Endometrium (tissue), 2 donors: ENCODE results near the gene MCF2L2.

Experiments
- FAIRE-seq: peaks from 2 replicates; lab custom pipeline; 2012; peaks lifted over from hg19 to GRCh38; lab: Jason Lieb, UNC
- donor health status: control.
- donor health status: control.

The MCF2L2 gene

DNA sequence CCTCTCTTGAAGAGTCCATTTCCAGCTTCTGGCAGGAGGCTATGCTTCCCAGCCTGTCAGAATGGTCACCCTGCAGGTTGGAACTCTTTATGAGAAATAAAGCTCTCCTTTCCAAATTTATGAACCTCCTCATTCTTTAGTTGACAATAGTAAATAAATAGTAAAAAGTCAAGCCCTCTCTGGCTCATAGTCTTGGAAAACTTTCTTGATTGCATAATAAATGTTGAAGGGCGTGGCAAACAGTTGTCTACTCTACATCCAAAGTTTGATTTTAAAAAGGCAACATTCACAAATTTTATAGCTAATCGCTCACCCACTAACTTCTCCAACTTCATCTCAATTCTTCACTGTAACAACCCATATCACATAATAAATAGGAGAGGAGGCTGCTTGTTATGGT lies 58.8 kb downstream of the MCF2L2 start:
- no peak for FAIRE-seq

DNA sequence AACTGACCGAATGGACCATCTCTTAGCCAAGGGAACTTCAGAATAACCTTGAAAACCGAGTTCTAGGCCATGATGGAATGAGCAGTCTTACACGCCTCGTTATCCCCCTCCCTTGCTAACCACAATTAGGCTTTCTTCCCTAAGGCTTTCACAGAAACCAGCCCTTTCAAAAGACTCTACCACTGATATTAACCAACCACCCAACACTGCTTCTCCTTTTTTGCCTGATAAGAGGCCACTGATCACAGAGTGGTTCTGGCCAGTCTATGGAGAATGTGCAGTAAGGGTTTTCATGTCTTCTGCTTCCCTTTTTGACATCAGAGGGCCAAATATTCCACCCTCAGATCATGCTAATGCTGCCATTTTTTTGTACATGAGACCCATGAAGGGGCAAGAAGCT lies 59.3 kb downstream of the MCF2L2 start:
- FAIRE-seq: no peak

DNA sequence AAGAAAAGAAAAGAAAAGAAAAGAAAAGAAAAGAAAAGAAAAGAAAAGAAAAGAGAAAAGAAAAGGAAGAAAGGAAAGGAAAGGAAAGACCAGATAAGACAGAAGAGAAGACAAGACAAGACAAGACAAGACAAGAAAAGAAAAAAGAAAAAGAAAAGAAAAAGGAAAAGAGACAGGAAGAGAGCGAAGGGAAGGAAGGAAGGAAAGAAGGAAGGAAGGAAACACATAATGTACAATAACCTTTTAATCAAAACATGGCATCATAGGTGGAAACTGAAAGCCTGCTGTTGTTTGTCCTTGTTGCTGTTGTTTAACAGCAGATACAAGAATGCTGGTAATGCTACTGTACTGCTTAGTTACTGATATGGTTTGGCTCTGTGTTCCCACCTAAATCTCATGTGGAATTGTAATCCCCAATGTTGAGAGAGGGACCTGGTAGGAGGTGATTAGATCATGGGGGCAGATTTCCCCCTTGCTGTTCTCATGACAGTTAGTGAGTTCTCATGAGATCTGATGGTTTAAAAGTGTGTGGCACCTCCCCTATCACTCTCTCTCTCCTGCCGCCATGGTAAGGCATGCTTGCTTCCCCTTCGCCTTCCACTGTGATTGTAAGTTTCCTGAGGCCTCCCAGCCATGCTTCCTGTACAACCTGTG lies 67.3 kb downstream of the MCF2L2 start:
- no peak for FAIRE-seq

DNA sequence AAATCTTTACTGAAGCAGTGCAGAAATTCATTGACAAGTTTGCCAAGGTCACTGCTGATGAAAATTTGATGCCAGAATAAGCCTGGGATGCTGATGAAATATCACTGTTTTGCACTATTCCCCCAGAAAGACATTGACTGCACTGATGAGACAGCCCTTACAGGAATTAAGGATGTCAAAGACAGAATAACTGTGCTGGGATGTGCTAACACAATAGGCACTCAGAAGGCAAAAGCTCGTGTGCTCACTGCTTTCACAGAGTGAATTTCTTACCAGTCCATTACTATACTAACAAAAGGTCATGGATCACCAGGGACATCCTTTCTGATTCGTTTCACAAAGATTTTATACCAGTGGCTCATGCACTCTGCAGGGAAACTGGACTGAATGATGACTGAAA lies 69.4 kb downstream of the MCF2L2 start:
- no peak for FAIRE-seq

DNA sequence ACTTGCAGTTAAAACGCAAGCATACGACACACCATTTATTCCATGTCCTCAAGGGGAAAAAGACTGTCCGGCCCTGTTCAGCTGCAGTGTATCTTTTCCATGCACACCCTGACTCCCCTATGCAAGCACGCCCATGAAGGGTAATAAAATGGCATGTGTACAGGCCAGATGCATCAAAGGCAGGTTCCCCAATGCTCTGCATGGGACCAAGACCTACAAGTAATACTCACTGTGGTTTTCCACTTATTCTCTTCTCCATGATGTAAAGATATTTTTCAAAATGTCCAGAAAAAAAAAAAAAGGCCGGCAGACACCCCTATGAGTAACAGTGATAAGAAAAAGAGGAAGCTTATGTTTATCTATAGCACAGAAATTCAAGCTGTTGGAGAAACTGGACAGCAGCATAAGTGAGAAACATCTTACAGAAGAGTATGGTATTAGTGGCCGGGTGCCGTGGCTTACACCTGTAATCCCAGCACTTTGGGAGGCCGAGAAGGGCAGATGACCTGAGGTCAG lies 70.8 kb downstream of the MCF2L2 start:
- no peak for FAIRE-seq

DNA sequence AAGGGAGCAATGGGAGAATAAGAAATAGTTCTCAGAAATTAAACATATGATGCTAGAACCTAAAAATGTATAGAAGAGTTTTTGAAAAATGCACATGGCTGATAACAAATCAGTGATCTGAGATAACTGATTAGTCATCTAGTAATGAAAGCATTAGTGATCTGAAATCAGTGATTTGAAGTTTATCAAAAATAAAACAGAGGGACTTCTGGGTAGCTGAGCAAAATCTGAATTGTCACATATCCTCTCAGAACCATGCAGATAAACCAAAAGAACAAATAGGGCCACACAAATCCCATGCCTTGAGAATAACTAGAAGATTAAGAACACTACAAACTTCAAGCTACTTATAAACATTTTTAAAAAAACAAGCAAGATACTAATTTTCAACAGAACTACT lies 71.5 kb downstream of the MCF2L2 start:
- FAIRE-seq: no peak

DNA sequence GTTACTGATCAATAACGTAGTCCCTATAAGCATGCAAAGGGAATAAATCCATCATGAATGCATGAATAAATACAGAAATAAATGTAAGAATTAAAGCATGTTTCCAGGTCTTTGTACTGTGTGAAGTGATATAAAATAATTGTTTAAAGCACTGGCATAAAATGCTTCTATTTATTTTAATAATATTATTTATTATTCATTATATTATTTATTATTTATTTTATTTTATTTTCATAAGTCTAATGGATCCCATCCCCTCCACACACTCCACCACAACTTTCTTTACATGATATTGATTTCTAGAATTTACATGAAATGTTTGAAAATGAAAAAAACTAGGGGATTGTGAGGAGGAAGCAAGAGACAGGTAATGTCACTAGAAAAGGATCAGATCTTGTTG lies 73.5 kb downstream of the MCF2L2 start:
- FAIRE-seq: no peak

DNA sequence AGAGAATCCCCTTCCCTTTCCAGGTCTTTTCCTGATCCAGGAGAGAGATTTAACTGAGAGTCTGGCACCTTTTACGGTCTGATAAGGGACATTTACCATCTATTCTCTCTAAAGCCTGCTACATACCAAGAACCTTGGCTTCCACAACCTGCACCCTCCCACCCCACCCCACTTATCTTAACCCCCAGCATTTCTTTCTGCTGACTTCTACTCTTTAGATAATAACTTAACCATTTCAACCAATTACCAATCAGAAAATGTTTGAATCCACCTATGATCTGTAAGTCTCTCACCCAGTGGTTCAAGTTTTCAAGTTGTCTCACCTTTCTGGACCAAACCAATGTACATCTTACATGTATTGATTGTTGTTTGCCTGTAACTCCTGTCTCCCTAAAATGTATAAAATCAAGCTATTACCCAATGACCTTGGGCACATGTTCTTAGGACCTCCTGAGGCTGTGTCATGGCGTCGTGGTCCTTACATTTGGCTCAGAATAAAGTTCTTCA lies 74.0 kb downstream of the MCF2L2 start:
- FAIRE-seq: no peak

DNA sequence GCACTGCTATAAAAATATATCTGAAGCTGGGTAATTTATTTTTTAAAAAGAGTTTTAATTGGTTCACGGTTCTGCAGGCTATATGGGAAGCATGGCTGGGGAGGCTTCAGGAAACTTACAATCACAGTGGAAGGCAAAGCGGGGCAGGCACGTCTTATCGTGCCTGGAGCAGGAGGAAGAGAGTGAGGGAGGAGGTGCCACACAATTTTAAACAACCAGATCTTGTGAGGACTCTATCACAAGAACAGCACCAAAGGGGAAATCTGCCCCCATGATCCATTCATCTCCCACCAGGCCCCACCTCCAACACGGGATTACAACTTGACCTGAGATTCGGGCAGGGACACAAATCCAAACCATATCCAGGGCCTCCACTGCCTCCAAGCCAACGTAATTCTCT lies 75.0 kb downstream of the MCF2L2 start:
- no peak for FAIRE-seq

DNA sequence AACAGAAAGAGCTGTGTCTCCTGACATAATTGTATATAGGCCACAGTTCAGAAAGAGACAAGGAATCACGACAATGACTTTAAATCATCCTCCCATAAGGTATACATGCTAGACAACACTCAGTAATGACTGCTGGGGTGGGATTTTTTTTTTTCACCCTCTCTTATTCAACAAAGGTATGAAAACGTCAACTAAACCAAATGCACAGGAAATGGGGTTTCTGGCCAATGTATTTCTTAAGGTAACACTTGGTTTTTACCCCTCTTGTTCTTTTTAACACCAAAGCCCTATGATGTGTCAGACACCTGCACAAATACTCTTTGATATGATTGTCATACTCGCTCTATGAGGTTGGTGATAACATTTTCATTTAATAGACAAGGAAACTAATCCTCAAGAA lies 78.3 kb downstream of the MCF2L2 start:
- no peak for FAIRE-seq

DNA sequence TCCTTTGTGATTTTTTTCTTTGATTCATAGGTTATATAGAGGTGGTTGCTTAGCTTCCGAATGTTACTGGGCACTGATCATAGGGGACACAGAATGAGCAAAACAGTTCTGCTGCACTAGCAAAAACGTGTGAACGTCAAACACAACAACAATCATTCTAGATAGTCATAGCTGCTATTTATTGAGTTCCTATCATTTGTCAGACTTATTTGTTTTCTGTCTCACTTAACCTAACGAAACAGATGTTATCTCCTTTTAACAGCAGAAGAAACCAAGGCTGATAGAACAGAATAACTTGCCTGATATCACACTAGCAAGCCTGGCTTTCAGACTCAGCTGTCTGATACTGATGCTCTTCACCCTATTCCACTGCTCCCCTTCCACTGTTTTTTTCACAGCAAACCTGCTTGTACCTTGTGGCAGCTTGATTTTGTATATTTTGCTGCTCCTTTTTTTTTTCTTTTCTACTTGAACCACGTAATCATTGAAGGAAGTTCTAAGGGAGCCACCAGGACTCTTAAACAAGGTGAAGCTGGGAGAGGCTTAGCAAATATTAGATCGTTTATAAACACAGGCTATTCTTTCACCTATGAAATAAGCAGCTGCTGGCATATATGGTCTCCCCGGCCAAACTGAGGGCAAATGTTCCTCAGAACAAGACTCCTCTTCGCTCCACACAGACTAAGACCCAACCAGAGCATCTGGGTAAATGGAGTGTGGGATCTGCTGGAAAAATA lies 78.8 kb downstream of the MCF2L2 start:
- FAIRE-seq: no peak

DNA sequence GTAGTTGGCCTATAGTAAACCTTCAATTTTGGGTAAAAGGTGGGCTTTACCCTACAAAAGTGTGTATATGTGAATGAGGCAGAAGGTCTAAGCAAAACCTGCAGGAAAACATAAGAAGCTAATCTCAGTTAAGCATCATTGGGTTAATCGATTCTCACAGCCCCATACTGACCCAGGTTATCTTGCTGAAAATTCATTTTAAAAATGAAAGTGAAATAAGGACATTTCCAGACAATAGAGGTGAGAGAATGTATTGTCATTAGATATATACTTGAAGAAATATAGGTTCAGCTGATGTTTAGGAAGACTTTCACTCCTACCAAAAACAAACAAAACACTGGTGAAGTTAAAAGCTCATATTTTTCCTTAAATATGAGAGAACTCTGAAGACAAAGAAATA lies 85.6 kb downstream of the MCF2L2 start:
- FAIRE-seq: no peak

DNA sequence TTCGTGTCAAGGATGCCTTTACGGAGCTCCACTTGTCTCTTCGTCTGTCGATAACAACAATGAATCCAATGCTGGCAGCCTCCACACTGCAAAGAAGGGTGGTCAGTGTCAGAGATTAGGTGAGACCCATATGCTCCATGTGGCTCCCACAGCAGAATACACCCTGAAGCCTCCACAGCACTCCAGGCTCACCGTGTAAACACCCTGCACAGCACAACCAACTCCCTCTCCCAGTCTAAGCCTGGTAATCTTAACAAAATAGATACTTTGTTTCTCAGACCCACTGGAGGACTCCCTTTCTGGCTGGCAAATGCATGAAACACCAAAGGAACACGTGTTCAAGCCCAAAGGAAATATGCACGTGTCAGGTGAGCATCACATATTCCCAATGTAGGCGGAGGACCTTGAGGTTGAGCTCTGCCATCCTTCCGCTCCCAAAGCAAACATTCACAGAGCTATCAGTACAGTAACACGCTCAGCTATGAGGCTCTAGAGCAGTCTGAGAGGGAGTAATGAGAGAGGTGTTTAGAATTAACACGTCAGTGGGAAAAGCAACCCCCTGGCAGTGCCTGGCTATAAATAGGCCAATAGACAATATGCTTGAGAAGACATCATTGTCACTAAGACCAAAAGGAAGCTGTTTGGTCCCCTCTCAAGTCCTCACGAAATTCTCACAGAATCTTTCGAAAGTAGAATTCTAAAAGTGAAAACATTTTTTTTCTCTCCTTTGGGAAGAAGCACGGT lies 86.7 kb downstream of the MCF2L2 start:
- no peak for FAIRE-seq

DNA sequence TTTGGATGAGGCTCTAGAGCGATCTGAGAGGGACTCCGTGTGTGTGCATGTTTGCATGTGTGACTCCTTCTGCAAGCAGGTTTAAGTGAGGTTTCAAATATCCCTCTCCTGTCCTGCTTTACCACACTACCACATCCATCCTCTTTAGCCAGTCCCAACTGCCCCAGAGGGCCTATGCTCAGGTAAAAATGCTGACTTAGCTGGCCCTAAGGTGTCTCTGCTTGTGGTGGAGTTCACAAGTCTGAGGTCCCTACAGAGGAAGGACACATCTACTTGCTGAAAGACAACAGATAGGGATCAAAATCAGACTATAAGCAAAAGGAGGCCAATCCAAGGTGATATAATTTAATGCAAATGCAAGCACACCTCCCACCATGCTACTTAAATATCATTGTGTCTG lies 88.2 kb downstream of the MCF2L2 start:
- FAIRE-seq: no peak

DNA sequence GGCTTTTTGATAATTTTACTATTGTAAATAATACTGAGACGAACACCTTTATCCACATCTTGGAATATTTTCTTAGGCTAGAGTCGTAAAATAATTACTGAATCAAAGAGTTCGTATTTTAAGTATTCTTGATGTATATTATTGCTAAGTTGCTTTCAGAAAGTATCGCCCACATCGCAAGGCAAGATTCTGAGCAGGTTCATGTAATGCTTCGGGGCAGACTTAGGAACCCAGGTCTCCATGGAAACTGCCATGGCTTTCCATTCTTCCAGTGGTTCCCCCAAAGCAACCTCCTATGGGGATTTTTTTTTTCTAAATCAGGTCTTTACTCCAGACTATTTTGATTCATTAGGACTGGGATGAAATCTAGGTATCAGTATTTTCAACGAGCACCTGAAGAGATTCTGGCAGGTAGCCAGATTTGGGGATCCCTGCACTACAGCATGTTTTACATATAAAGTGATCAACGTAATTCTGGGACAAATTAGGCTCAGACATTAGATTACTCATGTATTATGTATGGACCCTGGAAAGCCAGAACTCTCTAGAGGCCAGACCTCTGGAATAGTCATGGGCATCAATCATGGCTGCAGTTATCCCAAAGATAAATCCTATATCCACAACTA lies 88.8 kb downstream of the MCF2L2 start:
- FAIRE-seq: no peak

DNA sequence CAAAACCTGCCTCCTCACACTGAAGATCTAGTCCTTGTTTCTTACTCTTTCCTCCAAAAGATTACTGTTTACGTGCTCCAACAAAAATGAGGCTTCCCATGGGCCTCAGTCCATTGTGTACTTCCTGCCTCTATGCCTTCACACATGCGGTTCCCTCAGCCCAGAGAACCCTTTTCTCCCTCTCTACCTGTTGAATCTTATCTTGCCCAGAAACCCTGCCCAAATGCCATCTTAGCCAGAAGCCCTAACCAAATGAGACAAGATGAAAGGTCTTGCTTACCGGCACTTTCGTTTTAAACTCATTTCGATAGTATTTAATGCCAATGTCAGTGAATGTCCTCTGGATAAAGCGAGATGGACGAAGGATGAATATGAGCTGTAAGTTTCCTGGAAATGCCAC lies 89.9 kb downstream of the MCF2L2 start:
- no peak for FAIRE-seq

DNA sequence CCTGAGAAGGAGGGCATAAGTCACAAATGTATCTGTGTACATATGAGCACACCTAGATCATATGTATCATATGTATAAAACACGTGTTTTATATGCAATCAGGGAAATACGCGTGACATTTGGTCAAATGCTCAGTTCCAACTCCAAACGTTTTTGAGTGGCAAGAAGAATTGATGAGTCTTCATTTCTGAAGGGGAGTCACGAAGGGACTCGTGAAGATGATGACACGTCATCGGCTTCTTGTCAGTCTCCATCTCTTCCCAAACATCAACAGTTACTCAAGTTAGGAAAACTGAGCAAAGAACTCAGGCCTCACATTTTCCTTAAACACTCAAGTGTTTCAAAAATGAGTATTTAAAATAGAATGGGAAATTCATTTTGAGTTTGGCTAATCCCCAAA lies 95.9 kb downstream of the MCF2L2 start:
- FAIRE-seq: no peak

DNA sequence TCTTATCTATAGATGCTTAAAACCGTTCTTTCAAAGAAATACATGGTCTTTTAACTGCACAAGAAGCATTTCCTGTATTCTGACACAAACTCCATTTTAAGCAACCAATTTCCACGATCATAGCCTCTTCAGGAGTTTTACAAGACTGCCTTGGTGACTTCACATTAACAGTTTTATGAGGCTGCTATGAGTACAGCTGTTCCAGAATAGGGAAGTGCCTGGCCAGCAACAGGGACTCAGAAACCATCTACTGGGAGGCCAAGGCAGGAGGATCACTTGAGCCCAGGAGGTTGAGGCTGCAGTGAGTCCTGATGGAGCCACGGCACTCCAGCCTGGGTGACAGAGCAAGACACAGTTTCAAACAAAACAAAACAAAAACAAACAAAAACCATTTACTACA lies 96.9 kb downstream of the MCF2L2 start:
- FAIRE-seq: no peak

DNA sequence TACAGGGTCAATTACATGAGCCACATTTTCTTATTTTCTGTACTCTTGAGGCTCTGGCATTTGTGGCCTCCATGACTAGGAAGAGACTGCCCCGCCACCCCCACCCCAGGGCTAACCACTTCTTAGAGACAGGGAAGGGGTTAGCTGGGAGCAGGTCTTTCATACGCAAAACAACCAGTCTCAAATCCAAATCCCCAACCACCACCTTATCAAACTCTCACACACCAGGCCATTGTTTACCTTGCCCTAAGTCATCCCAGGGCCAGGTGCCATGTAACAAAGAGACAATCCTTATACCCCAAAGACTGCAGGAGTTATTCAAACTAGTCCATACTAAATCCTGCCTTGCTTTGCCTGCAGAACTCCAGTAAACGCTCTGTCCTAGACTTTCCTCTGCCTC lies 97.5 kb downstream of the MCF2L2 start:
- FAIRE-seq: no peak

DNA sequence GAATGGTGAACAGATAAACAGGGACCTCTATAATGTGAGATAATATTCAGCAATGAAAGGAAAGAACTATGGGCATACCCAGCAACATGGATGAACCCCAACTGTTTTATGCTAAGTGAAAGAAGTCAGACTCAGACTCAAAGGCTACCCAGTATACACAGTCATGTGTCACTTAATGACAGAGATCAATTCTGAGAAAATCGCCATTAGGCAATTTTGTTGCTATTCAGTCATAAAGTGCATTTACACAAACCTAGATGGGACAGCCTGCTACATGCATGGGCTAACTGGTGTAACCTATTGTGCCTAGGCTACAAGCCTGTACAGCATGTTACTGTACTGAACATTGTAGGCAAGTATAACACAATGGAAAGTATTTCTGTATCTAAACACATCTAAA lies 98.9 kb downstream of the MCF2L2 start:
- FAIRE-seq: no peak

DNA sequence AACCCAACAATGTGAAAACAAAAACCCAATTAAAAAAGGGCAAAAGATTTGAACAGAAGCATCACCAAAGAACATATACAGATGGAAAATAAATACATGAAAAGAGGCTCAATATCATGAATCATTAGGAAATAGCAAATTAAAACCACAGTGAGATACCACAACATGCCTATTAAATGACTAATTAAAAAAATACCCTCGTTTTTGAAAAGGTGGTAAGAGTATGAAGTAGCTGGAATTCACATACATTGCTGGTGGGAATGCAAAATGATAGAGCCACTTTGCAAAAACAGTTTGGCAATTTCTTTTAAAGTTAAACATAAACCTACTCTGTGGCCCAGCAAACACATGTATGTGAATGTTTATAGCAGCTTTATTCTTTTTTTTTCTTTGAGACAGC lies 99.6 kb downstream of the MCF2L2 start:
- no peak for FAIRE-seq

DNA sequence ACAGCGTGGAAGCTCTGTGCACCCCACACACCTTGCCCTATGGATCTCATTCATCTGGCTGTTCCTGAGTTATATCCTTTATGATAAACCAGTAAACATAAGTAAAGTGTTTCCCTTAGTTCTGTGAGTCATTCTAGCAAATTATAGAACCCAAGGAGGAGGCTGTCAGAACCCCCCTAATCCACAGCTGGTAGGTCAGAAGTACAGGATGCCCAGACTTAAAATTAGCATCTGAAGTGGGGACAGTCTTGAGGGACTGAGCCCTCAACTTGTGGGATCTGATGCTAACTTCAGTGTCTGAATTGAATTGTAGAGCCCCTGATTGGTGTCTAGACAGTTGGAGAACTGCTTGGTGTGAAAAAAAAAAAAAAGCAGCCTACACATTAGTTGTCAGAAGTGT lies 100.3 kb downstream of the MCF2L2 start:
- no peak for FAIRE-seq

DNA sequence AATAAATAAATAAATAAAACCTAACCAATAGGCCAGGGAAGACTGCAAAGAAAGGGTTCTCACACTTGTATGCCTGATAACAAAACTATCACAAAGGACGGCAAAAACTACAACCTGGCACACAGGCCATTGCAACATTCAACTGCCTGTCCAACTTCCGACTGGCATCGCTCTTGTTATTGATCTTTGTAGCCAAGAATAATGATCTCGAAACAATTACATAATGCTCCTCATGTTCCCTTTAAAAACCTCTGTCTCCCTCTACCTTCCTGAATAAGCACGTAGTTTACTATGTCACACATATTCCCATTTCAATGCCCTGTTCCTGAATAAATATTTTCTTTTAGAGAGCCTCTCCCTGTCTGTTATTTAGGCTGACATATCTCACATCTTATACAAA lies 101.1 kb downstream of the MCF2L2 start:
- FAIRE-seq: no peak
